TTC549 (cell line): Measurements from ENCODE around the gene PDGFD.

Experiments
- FAIRE-seq: peaks from 2 replicates; lab custom pipeline; 2012; peaks lifted over from hg19 to GRCh38; lab: Jason Lieb, UNC

Gene PDGFD

DNA sequence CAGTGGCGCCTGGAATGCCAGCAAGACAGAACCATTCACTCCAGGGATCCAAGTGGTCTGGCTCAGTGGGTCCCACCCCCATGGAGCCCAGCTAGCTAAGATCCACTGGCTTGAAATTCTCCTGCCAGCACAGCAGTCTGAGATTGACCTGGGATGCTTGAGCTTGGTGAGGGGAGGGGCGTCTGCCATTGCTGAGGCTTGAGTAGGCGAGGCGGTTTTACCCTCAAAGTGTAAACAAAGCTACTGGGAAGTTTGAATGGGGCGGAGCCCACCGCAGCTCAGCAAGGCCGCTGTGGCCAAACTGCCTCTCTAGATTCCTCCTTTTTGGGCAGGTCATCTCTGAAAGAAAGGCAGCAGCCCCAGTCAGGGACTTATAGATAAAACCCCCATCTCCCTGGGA, 253.2 kb downstream of the PDGFD start:
- FAIRE-seq = no peak

- no peak for FAIRE-seq
Measured at GRCh38 chr11:103907548-103908455, 256.1 kb downstream of the PDGFD start.

DNA sequence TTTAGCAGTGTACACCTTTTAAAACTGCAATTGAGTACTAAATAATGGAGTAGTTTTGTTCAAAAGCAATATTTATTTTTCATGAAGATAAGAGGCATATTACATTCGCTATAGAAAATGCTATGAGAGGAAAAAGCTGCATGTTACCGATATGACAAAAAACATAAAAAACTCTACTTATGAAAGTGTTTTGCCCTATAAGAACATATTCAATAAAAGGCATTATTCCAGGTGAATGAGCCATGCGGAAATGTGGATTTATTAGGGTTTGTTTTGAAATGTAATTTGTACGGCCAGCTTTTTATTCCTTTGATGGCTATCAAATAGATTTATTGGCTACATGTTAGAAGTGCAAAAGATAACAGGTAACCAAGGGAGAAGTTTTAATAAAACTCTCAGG, 256.8 kb downstream of the PDGFD start:
- FAIRE-seq = no peak

- no peak for FAIRE-seq
Measured at GRCh38 chr11:103906291-103906867, 257.6 kb downstream of the PDGFD start.

DNA sequence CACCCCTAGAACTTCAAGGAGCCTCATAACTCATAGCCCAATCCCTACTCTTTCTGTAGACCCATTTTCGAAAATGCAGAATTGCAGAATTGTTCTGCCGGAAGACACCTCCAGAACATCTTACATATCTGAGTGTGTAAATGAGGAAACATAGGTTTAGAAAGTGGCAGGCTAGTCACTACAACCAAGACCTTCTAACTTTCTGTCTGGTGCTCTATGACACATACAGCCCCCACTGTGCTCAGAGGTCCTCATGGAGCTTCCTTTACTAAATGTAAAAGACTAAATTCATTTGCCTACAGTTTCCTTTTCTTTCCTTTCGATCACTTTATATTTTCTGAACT, 259.7 kb downstream of the PDGFD start:
- no peak for FAIRE-seq

DNA sequence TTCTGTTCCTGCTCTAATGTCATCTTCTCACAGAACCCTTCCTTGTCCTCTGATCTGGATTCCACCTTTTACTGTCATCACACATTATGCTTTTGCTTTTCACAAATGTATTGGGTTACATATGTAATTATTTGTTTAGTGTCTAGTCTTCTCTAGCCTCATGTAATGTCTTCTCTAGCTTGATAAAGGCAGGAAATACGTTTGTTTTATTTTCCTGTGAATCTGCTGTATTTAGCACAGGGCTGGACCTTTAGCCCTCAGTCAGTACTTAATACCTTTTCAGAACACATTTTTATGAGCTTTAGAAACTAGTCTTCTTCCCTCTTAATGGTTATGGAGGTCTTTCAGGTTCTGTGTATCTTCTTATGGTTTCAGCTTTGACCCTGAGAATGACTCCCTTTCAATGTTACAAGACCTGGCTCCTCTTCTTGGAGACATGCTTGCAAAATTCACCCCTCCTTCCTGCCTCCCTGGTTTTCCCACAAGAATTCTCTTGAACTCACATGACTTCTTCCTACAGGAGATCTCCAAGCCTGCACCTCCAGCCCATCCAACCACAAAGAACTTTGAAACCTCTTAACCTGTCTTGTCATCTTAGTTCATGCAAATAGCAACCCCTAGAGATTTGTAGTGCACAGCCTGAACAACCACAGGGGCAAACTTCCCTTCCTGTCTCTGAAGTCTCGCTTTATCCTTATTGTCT, 260.2 kb downstream of the PDGFD start:
- no peak for FAIRE-seq

GRCh38 chr11:103902994-103903393, 261.0 kb downstream of the PDGFD start:
- FAIRE-seq = no peak

GRCh38 chr11:103901656-103902055, 262.3 kb downstream of the PDGFD start:
- no peak for FAIRE-seq

DNA sequence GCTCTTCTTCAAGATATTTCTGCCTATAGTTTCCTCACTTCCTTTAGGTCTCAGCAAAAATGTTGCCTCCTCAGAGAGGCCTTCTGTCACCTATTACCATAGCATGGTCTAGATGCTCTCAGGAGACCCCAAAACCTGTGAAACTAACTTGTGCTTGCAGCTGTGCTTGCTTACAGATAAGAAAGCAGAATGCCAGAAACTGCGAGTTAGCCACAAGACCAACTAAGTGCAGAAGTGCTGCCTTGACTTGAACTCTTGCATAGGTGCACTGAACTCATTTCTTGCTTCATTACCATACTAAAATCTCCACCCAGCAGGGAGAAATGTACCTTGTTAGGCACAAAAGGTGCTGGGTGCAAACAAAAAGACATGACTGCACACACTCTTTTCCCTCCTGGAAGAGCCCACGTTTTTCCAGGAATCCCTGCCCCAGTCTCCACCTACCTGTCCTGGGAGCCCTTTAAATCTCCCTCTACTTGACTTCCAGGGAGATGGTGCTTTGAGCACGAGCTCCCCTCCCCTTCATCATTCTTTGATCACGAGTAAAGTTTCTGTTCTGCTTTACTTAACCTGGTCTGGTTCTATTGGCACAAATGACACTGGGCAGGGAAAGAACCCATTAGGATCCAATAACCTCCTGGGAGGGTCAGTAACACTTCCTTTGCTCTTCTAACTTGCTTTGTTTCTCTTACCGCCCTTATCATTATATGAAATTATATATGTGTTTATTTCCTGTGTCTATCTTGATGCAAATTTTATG, 265.2 kb downstream of the PDGFD start:
- FAIRE-seq = no peak

- no peak for FAIRE-seq
Measured at GRCh38 chr11:103898065-103898464, 265.9 kb downstream of the PDGFD start.

- FAIRE-seq = peak; percentile 23
Measured at GRCh38 chr11:103897160-103897936, 266.6 kb downstream of the PDGFD start.

- FAIRE-seq = no peak
Measured at GRCh38 chr11:103895106-103895505, 268.8 kb downstream of the PDGFD start.

DNA sequence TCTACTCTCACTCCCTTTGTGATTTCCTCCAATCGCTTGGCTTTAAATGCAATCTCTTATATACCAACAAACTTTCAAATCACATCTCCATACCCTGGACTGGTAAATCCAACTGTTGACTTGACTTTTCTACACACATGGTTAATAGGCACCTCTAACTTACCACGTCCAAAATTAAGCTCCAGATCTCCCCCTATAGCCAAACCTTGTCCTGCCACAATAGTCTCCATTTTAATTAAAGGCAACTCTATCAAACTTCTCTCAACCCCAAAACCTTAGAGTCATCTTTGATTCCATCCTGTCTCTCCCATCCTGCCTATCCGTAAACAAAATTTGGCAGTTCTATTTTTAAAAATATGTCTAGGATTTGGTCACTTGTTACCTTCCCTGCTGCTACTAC, 269.3 kb downstream of the PDGFD start:
- no peak for FAIRE-seq

GRCh38 chr11:103894034-103894433, 269.9 kb downstream of the PDGFD start:
- no peak for FAIRE-seq

GRCh38 chr11:103893371-103893770, 270.6 kb downstream of the PDGFD start:
- no peak for FAIRE-seq

- FAIRE-seq = no peak
Measured at GRCh38 chr11:103892603-103893002, 271.3 kb downstream of the PDGFD start.

- no peak for FAIRE-seq
Measured at GRCh38 chr11:103890654-103891053, 273.3 kb downstream of the PDGFD start.

DNA sequence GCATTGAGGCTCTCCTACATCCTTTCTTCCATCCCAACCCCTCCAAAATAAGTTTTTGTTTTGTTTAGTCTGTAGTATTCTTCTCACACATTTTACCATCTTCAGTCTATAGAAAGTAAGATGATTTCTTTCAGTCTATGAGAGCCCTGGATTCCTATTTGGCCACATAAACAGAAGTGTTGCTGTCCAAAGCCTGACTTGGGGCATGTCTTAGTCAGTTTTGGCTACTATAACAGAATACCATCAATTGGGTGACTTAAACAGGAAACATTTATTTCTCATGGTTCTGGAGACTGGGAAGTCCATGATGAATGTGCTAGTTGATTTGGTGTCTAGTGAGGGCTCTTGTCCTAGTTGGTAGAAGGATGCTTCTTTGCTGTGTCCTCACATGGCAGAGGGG, 274.3 kb downstream of the PDGFD start:
- no peak for FAIRE-seq

- no peak for FAIRE-seq
Measured at GRCh38 chr11:103888541-103888951, 275.4 kb downstream of the PDGFD start.

GRCh38 chr11:103887001-103887658, 276.8 kb downstream of the PDGFD start:
- FAIRE-seq = no peak

DNA sequence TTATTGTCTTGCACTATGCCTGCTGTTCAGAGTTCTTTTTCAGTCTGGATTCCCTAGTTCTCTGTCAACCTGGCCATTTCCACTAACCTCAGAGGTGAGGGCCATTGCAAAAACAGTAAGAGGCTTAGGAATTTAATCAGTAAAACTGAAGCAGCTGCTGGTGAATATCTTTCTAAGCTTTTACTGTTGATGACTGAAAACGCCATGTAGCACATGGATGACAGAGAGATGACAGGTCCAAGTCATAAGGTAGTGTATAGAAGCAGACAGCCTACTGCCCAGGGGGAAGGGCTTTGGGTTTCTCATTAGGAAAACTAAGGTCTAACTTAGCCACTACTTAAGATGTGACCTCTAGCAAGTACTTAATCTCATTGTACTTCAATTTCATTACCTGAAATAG, 280.1 kb downstream of the PDGFD start:
- no peak for FAIRE-seq
